Measurements from ENCODE around the gene ANKRD39.
A peak's percentile ranks its signal among the peaks of the same experiment; 100 is the strongest.

Gene ANKRD39

GRCh38 chr2:96872591-96873349 is 15.0 kb upstream of the ANKRD39 start:
- Mint-ChIP-seq H3K4me1 (ENCODE audit: low read depth in 2 of 2) (peaks cover 21 to 26% of the 10 kb centered on the region in 2 donors), H3K36me3 (ENCODE audit: insufficient read depth) (peaks cover 15% of the 10 kb centered on the region), H3K9me3 (no peaks in the 10 kb centered on the region), H3K27ac (peak overlapping the region; percentile 10 to 56), H3K4me3 (no peak overlapping the region), H3K27me3 (no peaks in the 10 kb centered on the region)
- DNase-seq (no peak), ATAC-seq (replicated peaks) (no peak)

DNA sequence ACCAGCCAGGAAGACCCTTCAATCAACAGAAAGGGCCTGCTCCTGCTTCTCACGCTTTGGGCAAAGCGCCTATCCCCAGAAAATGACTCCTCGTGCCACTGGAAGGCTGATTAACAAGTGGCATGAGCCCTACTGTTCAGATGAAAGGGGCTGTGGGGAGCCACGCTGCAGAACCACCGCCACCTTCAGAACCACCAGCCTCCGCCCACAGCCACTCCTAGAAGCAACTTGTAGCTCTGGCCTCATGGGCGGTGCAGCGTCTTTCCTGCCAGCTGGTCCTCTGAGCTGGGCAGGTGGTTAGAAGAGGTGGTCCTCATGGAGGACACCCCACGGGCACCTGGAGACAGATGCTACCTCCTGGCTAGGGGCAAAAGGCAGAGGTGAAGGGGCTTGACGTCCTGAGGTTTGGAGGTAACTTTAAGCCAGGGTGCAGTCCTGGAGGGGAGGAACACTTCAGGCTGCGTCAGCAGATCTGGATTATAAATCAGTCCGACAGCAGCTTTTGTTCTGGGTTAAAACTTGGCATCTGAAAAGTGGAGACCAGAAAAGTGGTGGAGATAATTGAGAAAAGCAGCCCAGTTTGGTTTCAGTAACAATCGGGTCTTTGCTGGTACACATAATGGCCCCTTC is 12.9 kb upstream of the ANKRD39 start:
- peaks cover 24% of the 10 kb centered on the region for H3K36me3 Mint-ChIP-seq (ENCODE audit: insufficient read depth)
- peak overlapping the region; percentile 83 to 88 for H3K4me3 Mint-ChIP-seq
- peak overlapping the region; percentile 38 to 90 for H3K27ac Mint-ChIP-seq
- H3K27me3 Mint-ChIP-seq, result no peaks in the 10 kb centered on the region
- H3K4me1 Mint-ChIP-seq (ENCODE audit: low read depth in 2 of 2), result peaks cover 19 to 31% of the 10 kb centered on the region in 2 donors
- ATAC-seq (replicated peaks) (peak; percentile 76), DNase-seq (peak; percentile 69 to 70 (median 70))
- H3K9me3 Mint-ChIP-seq, result no peaks in the 10 kb centered on the region

GRCh38 chr2:96869822-96870625 is 12.2 kb upstream of the ANKRD39 start, which contains the start of gene SEMA4C:
TSS of gene SEMA4C (minus strand) at chr2:96870080. CDS start at chr2:96867886, 2,194 bp downstream.
- H3K27me3 Mint-ChIP-seq, result no peaks in the 10 kb centered on the region
- no peaks in the 10 kb centered on the region for H3K9me3 Mint-ChIP-seq
- ATAC-seq (replicated peaks) (peak; percentile 54), DNase-seq (peak; percentile 59 to 67 (median 62))
- H3K4me3 Mint-ChIP-seq, result peak within 1 kb of the TSS; percentile 85 to 88
- peak within 1 kb of the TSS; percentile 38 to 90 for H3K27ac Mint-ChIP-seq
- peaks cover 19 to 30% of the 10 kb centered on the region in 2 donors for H3K4me1 Mint-ChIP-seq (ENCODE audit: low read depth in 2 of 2)
- H3K36me3 Mint-ChIP-seq (ENCODE audit: insufficient read depth), result peaks cover 27% of the 10 kb centered on the region

- H3K27ac Mint-ChIP-seq, result no peak overlapping the region
- H3K9me3 Mint-ChIP-seq, result no peaks in the 10 kb centered on the region
- ATAC-seq (replicated peaks) (no peak), DNase-seq (no peak)
- no peaks in the 10 kb centered on the region for H3K27me3 Mint-ChIP-seq
- peaks cover 29% of the 10 kb centered on the region for H3K36me3 Mint-ChIP-seq (ENCODE audit: insufficient read depth)
- H3K4me1 Mint-ChIP-seq (ENCODE audit: low read depth in 2 of 2), result peaks cover 19 to 31% of the 10 kb centered on the region in 2 donors
- peak overlapping the region; percentile 83 to 88 for H3K4me3 Mint-ChIP-seq
Observed at GRCh38 chr2:96869281-96869821, 11.5 kb upstream of the ANKRD39 start.

DNA sequence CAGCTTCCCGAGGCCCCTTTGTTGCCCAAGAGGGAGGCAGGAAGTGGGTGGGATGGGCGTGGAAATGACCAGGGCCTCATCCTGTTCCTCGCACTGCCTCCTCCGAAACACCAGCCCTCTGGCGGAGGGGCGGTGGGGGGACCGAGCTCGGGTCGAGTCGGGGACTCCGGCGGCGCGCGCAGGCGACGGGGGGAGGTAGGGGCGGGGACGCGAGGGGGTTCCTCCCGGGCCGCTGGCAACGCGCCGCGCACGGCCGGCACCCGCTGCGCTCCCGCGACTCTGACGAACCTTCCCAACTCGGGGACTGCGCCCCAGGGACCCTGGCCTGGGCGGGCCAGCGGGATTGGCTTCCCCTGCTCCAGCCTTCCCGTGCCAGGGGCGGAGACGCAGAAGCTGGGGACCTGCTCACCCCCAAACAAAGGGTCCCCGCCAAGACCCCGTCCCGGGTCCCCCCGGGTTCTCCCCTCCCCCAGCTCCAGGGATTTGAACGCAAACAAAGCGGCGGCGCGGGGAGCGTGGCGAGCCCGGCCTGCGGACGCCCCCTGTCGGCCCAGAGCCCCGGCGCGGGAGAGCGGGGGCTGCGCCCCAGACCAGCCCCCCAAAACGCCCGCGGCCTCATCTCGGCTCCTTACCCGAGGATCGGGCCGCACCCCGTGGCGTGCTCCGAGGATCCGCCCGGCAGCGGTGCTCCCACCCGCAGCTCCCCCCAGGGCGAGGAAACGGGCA is 10.9 kb upstream of the ANKRD39 start:
- peak; percentile 40 to 61 (median 51) for DNase-seq
- H3K4me1 Mint-ChIP-seq (ENCODE audit: low read depth in 2 of 2), result peaks cover 19 to 29% of the 10 kb centered on the region in 2 donors
- peak; percentile 28 for ATAC-seq (replicated peaks)
- peaks cover 35% of the 10 kb centered on the region for H3K36me3 Mint-ChIP-seq (ENCODE audit: insufficient read depth)
- no peaks in the 10 kb centered on the region for H3K27me3 Mint-ChIP-seq
- peak overlapping the region; percentile 54 to 90 for H3K27ac Mint-ChIP-seq
- no peaks in the 10 kb centered on the region for H3K9me3 Mint-ChIP-seq
- H3K4me3 Mint-ChIP-seq, result peak overlapping the region; percentile 85 to 87

- Mint-ChIP-seq H3K27ac (peak overlapping the region; percentile 54 to 90), H3K4me3 (peak overlapping the region; percentile 85 to 87), H3K36me3 (ENCODE audit: insufficient read depth) (peaks cover 36% of the 10 kb centered on the region), H3K27me3 (no peaks in the 10 kb centered on the region), H3K4me1 (ENCODE audit: low read depth in 2 of 2) (peaks cover 19 to 34% of the 10 kb centered on the region in 2 donors), H3K9me3 (no peaks in the 10 kb centered on the region)
- peak; percentile 16 for ATAC-seq (replicated peaks)
- peak in 1 of 3 experiments; percentile 26 for DNase-seq
Observed at GRCh38 chr2:96867756-96868554, 10.1 kb upstream of the ANKRD39 start.

GRCh38 chr2:96866986-96867755 is 9.4 kb upstream of the ANKRD39 start:
- H3K4me1 Mint-ChIP-seq (ENCODE audit: low read depth in 2 of 2), result peaks cover 19 to 34% of the 10 kb centered on the region in 2 donors
- H3K9me3 Mint-ChIP-seq, result no peaks in the 10 kb centered on the region
- H3K27ac Mint-ChIP-seq, result peak overlapping the region; percentile 54 to 90
- H3K27me3 Mint-ChIP-seq, result no peaks in the 10 kb centered on the region
- peaks cover 44% of the 10 kb centered on the region for H3K36me3 Mint-ChIP-seq (ENCODE audit: insufficient read depth)
- no peak for DNase-seq
- H3K4me3 Mint-ChIP-seq, result peak overlapping the region; percentile 85 to 87
- ATAC-seq (replicated peaks), result no peak

DNA sequence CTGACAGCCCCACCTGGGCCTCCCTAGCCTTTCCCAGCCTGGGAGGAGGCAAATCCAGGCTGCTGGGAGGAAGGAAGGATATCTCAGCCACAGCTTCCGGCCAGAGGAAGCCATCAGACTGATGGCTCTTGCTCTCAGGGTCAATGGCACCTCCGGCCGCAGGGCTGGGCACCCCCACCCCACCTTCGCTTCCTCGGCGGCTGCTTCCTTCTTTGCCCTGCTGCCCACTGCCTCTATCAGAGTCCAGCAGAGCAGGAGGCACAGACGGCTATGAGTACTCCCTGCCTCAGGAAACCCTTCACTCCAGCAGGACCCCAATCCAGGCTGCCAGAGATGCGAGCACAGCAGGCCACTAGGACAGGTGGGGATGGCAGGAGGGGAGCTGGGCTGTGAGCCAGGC is 8.8 kb upstream of the ANKRD39 start:
- DNase-seq, result no peak
- peaks cover 48% of the 10 kb centered on the region for H3K36me3 Mint-ChIP-seq (ENCODE audit: insufficient read depth)
- peaks cover 19 to 34% of the 10 kb centered on the region in 2 donors for H3K4me1 Mint-ChIP-seq (ENCODE audit: low read depth in 2 of 2)
- H3K4me3 Mint-ChIP-seq, result peak overlapping the region; percentile 85 to 87
- ATAC-seq (replicated peaks), result no peak
- peak overlapping the region in 1 of 2 donors; percentile 90 for H3K27ac Mint-ChIP-seq
- no peaks in the 10 kb centered on the region for H3K9me3 Mint-ChIP-seq
- H3K27me3 Mint-ChIP-seq, result no peaks in the 10 kb centered on the region

GRCh38 chr2:96866149-96866548 is 8.3 kb upstream of the ANKRD39 start:
- ATAC-seq (replicated peaks), result no peak
- Mint-ChIP-seq H3K4me1 (ENCODE audit: low read depth in 2 of 2) (peaks cover 16 to 34% of the 10 kb centered on the region in 2 donors), H3K27me3 (no peaks in the 10 kb centered on the region), H3K27ac (peak overlapping the region in 1 of 2 donors; percentile 90), H3K9me3 (no peaks in the 10 kb centered on the region), H3K36me3 (ENCODE audit: insufficient read depth) (peaks cover 52% of the 10 kb centered on the region), H3K4me3 (peak overlapping the region in 1 of 2 donors; percentile 87)
- no peak for DNase-seq

GRCh38 chr2:96865654-96866053 is 7.8 kb upstream of the ANKRD39 start:
- no peaks in the 10 kb centered on the region for H3K27me3 Mint-ChIP-seq
- peaks cover 11 to 29% of the 10 kb centered on the region in 2 donors for H3K4me1 Mint-ChIP-seq (ENCODE audit: low read depth in 2 of 2)
- ATAC-seq (replicated peaks), result no peak
- H3K36me3 Mint-ChIP-seq (ENCODE audit: insufficient read depth), result peaks cover 51% of the 10 kb centered on the region
- H3K9me3 Mint-ChIP-seq, result no peaks in the 10 kb centered on the region
- peak overlapping the region; percentile 6 to 9 for H3K4me3 Mint-ChIP-seq
- DNase-seq, result no peak
- H3K27ac Mint-ChIP-seq, result peak overlapping the region in 1 of 2 donors; percentile 90

GRCh38 chr2:96864343-96865091 is 6.7 kb upstream of the ANKRD39 start:
- H3K9me3 Mint-ChIP-seq, result no peaks in the 10 kb centered on the region
- no peak for DNase-seq
- no peaks in the 10 kb centered on the region for H3K27me3 Mint-ChIP-seq
- H3K4me3 Mint-ChIP-seq, result no peak overlapping the region
- H3K4me1 Mint-ChIP-seq (ENCODE audit: low read depth in 2 of 2), result peaks cover 16 to 29% of the 10 kb centered on the region in 2 donors
- peaks cover 57% of the 10 kb centered on the region for H3K36me3 Mint-ChIP-seq (ENCODE audit: insufficient read depth)
- no peak overlapping the region for H3K27ac Mint-ChIP-seq
- no peak for ATAC-seq (replicated peaks)
